ENCODE data around the gene TNFRSF1B. TPM values are rescaled to one million over a fixed set of nuclear protein-coding genes. Genes with fewer than 3 reads are reported as not detected.

The TNFRSF1B gene
- total RNA-seq, 1 donor from 2014 or later = 5.1 TPM

DNA sequence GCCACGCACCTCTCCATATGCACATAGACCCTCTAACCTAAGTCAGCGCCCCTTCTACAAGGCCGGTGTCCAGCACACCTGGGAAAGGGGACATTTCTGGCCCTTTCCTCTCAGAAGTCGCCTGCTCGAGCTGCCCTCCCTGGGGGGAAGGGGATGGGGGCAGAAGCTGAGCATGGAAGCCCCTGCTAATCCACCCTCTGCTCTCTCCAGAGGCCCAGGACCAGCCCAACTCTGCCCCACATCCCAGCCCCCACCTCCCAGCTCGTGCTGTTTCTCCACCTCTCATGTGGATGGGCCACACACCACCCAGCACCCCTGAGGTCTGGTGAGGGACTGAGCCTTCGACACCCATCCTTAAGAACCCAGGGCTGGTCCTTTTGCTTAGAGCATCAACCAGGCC lies 14.8 kb downstream of the TNFRSF1B start:
- no peak overlapping the region for H3K27ac Mint-ChIP-seq (ENCODE audit: unreplicated experiment)
- no peak for DNase-seq

DNA sequence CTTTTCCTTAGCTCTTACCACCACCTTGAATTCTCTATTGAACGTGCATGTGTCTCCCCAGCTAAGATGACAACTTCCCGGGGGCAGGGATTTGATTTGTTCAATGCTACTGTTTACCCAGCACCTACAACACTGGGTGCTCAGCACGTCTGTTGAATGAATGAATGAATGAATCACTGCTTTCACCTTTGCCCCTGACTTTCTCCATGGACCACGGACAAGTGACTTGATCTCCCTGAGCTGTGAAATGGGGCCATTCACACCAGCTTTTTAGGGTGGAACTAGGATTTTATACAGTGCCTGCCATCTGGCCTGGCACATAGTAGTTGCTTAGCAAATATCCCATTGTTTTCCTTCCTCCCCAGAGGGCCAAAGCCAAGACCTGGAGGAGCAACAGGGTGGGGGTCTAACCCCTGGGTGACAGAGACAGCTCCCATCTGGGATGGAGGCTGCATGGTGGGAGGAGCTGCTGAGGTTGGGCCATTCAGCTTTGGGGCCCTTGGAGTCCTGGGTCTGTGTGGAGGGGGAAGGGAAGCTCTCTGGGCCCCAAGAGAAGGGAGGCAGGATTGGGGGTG lies 15.7 kb downstream of the TNFRSF1B start:
- peaks cover 5% of the 10 kb centered on the region for H3K9me3 Mint-ChIP-seq (ENCODE audit: unreplicated experiment)
- no peak overlapping the region for H3K27ac Mint-ChIP-seq (ENCODE audit: unreplicated experiment)
- no peaks in the 10 kb centered on the region for H3K4me1 Mint-ChIP-seq (ENCODE audit: low read depth, unreplicated experiment)
- no peaks in the 10 kb centered on the region for H3K36me3 Mint-ChIP-seq (ENCODE audit: unreplicated experiment)
- TF ChIP-seq, protein P1, sequence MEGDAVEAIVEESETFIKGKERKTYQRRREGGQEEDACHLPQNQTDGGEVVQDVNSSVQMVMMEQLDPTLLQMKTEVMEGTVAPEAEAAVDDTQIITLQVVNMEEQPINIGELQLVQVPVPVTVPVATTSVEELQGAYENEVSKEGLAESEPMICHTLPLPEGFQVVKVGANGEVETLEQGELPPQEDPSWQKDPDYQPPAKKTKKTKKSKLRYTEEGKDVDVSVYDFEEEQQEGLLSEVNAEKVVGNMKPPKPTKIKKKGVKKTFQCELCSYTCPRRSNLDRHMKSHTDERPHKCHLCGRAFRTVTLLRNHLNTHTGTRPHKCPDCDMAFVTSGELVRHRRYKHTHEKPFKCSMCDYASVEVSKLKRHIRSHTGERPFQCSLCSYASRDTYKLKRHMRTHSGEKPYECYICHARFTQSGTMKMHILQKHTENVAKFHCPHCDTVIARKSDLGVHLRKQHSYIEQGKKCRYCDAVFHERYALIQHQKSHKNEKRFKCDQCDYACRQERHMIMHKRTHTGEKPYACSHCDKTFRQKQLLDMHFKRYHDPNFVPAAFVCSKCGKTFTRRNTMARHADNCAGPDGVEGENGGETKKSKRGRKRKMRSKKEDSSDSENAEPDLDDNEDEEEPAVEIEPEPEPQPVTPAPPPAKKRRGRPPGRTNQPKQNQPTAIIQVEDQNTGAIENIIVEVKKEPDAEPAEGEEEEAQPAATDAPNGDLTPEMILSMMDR (IDR thresholded peaks at IDR 0.05; ENCODE audit: partially characterized antibody, unreplicated experiment) = no peak
- no peak for DNase-seq
- H3K27me3 Mint-ChIP-seq (ENCODE audit: unreplicated experiment) = peaks cover 5% of the 10 kb centered on the region
- H3K4me3 Mint-ChIP-seq (ENCODE audit: unreplicated experiment) = no peak overlapping the region

More for the DNA sequence above, 14.8 kb downstream of the TNFRSF1B start:
- Mint-ChIP-seq H3K4me3 (ENCODE audit: unreplicated experiment) (no peak overlapping the region), H3K9me3 (ENCODE audit: unreplicated experiment) (peaks cover 6% of the 10 kb centered on the region), H3K27me3 (ENCODE audit: unreplicated experiment) (peaks cover 6% of the 10 kb centered on the region), H3K4me1 (ENCODE audit: low read depth, unreplicated experiment) (no peaks in the 10 kb centered on the region), H3K36me3 (ENCODE audit: unreplicated experiment) (no peaks in the 10 kb centered on the region)
- TF ChIP-seq, protein P1 (IDR thresholded peaks at IDR 0.05; ENCODE audit: partially characterized antibody, unreplicated experiment) = no peak

DNA sequence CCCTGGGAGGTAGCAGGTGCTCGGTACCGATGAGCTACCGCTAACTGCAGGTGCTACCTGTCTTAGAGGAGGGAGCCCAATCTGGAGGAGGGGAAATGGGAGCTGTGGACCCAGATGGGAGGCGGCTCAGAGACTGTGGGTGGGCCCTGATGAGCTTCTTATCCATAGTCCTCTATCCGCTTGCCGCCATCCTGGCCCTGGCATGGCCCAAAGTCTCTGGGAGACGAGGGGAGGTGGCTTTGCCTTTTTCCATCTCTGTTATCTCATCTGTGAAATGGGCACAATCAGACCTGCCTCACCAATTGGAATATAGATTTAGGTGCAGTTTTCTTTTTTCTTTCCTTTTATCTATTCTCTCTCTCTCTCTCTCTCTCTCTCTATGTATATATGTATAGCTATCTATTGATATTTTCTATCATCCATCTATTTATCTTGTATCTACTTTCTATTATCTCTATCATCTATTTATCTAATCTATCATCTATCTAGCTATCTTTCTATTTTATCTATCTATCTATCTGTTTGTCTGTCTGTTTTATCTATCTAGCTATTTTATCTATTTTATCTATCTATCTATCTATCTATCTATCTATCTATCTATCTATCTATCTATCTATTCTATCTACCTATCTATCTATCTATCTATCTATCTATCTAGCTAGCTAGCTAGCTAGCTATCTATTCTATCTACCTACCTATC lies 16.5 kb downstream of the TNFRSF1B start:
- Mint-ChIP-seq H3K4me1 (ENCODE audit: low read depth, unreplicated experiment) (no peaks in the 10 kb centered on the region), H3K4me3 (ENCODE audit: unreplicated experiment) (no peak overlapping the region), H3K27ac (ENCODE audit: unreplicated experiment) (no peak overlapping the region), H3K27me3 (ENCODE audit: unreplicated experiment) (peaks cover 7% of the 10 kb centered on the region), H3K9me3 (ENCODE audit: unreplicated experiment) (peaks cover 5% of the 10 kb centered on the region), H3K36me3 (ENCODE audit: unreplicated experiment) (no peaks in the 10 kb centered on the region)
- TF ChIP-seq, protein P1 (IDR thresholded peaks at IDR 0.05; ENCODE audit: partially characterized antibody, unreplicated experiment) = no peak
- DNase-seq = no peak

DNA sequence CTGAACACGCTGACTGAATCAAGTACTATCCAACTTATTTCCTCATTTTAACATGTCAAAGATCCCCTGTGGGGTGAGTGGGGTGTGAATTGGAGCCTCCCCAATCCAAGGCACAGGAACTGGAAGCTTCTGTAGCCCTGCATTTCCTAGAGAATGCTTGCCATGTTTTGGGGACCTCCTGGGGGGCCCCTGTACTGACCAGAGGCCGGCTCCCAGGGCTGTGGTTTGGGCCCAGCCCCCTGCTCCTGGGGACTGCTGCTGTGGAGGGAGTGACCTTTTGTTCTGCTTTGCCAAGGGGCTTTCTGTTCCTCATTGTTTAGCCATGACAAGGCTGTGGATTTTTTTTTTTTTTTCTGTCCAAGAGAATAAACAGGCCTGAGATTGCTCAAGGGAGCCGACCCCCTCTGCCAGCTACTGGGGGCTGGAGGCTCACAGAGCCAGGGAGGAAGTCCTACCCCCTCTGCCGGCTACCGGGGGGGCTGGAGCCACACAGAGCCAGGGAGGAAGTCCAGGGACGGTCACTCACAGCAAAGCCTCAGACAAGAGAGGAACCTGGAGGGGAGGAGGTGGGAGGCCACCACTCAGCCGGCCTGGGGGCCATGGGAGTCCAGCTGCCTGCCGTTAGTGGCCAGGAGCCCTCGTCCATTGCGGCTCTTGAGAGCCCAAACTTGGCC lies 17.4 kb downstream of the TNFRSF1B start:
- TF ChIP-seq, protein P1 (IDR thresholded peaks at IDR 0.05; ENCODE audit: partially characterized antibody, unreplicated experiment) = no peak
- Mint-ChIP-seq H3K9me3 (ENCODE audit: unreplicated experiment) (peaks cover 5% of the 10 kb centered on the region), H3K27me3 (ENCODE audit: unreplicated experiment) (peaks cover 8% of the 10 kb centered on the region), H3K36me3 (ENCODE audit: unreplicated experiment) (no peaks in the 10 kb centered on the region), H3K4me3 (ENCODE audit: unreplicated experiment) (no peak overlapping the region), H3K27ac (ENCODE audit: unreplicated experiment) (no peak overlapping the region), H3K4me1 (ENCODE audit: low read depth, unreplicated experiment) (no peaks in the 10 kb centered on the region)
- DNase-seq = no peak
